Measurements from ENCODE around the gene MAGEB3. TPM values are rescaled to one million over a fixed set of nuclear protein-coding genes. Genes with fewer than 3 reads are reported as not detected.

Gene MAGEB3
- total and polyA plus RNA-seq, 9 of the 15 experiments (the other 6 are each of a cell fraction or from before 2014, with no cell fraction given): 0.07 to 0.11 TPM; not detected in 7

- TF ChIP-seq, protein P1, sequence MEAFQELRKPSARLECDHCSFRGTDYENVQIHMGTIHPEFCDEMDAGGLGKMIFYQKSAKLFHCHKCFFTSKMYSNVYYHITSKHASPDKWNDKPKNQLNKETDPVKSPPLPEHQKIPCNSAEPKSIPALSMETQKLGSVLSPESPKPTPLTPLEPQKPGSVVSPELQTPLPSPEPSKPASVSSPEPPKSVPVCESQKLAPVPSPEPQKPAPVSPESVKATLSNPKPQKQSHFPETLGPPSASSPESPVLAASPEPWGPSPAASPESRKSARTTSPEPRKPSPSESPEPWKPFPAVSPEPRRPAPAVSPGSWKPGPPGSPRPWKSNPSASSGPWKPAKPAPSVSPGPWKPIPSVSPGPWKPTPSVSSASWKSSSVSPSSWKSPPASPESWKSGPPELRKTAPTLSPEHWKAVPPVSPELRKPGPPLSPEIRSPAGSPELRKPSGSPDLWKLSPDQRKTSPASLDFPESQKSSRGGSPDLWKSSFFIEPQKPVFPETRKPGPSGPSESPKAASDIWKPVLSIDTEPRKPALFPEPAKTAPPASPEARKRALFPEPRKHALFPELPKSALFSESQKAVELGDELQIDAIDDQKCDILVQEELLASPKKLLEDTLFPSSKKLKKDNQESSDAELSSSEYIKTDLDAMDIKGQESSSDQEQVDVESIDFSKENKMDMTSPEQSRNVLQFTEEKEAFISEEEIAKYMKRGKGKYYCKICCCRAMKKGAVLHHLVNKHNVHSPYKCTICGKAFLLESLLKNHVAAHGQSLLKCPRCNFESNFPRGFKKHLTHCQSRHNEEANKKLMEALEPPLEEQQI (IDR thresholded peaks at IDR 0.05): no peak
- no peak for TF ChIP-seq ZNF830 (CRISPR knock-in tag; IDR thresholded peaks at IDR 0.05)
- TF ChIP-seq ZBTB2 (IDR thresholded peaks at IDR 0.05): no peak
- TF ChIP-seq FOSL1 (tag; conservative IDR thresholded peaks at IDR 0.05): peak; percentile 100
- no peak for TF ChIP-seq ETS2 (tag; IDR thresholded peaks at IDR 0.05; ENCODE audit: borderline replicate concordance, poor library complexity, severe bottlenecking)
- TF ChIP-seq ATF7 (IDR thresholded peaks at IDR 0.05): peak; percentile 76
- peak; percentile 99 for TF ChIP-seq JUND (IDR thresholded peaks at IDR 0.05; ENCODE audit: borderline replicate concordance, low read depth, low read length)
- peak; percentile 99 for TF ChIP-seq JUND (tag; IDR thresholded peaks at IDR 0.05; ENCODE audit: borderline replicate concordance, low read depth, low read length)
- TF ChIP-seq WHSC1 (IDR thresholded peaks at IDR 0.05; ENCODE audit: low read length): no peak
- peak; percentile 93 for TF ChIP-seq MAFK (IDR thresholded peaks at IDR 0.05; ENCODE audit: low read length)
- TF ChIP-seq SMAD2 (IDR thresholded peaks at IDR 0.05; ENCODE audit: low read depth, low read length): no peak
- TF ChIP-seq HDAC1 (IDR thresholded peaks at IDR 0.05): no peak
- no peak for TF ChIP-seq TAF1 (IDR thresholded peaks at IDR 0.05; ENCODE audit: control insufficient read depth, extremely low read depth, insufficient read depth, low read length, severe bottlenecking)
- no peak for TF ChIP-seq ZNF79 (CRISPR knock-in tag; IDR thresholded peaks at IDR 0.05; ENCODE audit: low read depth)
- no peak for TF ChIP-seq EGR1 (conservative IDR thresholded peaks at IDR 0.05)
- TF ChIP-seq L3MBTL2 (IDR thresholded peaks at IDR 0.05): no peak
- TF ChIP-seq ZNF280B (CRISPR knock-in tag; IDR thresholded peaks at IDR 0.05): no peak
- TF ChIP-seq ESRRA (IDR thresholded peaks at IDR 0.05; ENCODE audit: borderline replicate concordance, low read depth): peak; percentile 53; the same call in 1 of the 2 replicates
- TF ChIP-seq, protein P2, sequence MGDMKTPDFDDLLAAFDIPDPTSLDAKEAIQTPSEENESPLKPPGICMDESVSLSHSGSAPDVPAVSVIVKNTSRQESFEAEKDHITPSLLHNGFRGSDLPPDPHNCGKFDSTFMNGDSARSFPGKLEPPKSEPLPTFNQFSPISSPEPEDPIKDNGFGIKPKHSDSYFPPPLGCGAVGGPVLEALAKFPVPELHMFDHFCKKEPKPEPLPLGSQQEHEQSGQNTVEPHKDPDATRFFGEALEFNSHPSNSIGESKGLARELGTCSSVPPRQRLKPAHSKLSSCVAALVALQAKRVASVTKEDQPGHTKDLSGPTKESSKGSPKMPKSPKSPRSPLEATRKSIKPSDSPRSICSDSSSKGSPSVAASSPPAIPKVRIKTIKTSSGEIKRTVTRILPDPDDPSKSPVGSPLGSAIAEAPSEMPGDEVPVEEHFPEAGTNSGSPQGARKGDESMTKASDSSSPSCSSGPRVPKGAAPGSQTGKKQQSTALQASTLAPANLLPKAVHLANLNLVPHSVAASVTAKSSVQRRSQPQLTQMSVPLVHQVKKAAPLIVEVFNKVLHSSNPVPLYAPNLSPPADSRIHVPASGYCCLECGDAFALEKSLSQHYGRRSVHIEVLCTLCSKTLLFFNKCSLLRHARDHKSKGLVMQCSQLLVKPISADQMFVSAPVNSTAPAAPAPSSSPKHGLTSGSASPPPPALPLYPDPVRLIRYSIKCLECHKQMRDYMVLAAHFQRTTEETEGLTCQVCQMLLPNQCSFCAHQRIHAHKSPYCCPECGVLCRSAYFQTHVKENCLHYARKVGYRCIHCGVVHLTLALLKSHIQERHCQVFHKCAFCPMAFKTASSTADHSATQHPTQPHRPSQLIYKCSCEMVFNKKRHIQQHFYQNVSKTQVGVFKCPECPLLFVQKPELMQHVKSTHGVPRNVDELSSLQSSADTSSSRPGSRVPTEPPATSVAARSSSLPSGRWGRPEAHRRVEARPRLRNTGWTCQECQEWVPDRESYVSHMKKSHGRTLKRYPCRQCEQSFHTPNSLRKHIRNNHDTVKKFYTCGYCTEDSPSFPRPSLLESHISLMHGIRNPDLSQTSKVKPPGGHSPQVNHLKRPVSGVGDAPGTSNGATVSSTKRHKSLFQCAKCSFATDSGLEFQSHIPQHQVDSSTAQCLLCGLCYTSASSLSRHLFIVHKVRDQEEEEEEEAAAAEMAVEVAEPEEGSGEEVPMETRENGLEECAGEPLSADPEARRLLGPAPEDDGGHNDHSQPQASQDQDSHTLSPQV (IDR thresholded peaks at IDR 0.05): peak; percentile 46
Observed at GRCh38 chrX:30283456-30284200, 53.2 kb downstream of the MAGEB3 start (continued).
